Measurements from ENCODE around the gene COQ7.

COQ7 gene

GRCh38 chr16:19031738-19032137, 35.7 kb upstream of the COQ7 start:
- TF ChIP-seq, protein P1, sequence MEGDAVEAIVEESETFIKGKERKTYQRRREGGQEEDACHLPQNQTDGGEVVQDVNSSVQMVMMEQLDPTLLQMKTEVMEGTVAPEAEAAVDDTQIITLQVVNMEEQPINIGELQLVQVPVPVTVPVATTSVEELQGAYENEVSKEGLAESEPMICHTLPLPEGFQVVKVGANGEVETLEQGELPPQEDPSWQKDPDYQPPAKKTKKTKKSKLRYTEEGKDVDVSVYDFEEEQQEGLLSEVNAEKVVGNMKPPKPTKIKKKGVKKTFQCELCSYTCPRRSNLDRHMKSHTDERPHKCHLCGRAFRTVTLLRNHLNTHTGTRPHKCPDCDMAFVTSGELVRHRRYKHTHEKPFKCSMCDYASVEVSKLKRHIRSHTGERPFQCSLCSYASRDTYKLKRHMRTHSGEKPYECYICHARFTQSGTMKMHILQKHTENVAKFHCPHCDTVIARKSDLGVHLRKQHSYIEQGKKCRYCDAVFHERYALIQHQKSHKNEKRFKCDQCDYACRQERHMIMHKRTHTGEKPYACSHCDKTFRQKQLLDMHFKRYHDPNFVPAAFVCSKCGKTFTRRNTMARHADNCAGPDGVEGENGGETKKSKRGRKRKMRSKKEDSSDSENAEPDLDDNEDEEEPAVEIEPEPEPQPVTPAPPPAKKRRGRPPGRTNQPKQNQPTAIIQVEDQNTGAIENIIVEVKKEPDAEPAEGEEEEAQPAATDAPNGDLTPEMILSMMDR (IDR thresholded peaks at IDR 0.05), result no peak
- Histone ChIP-seq H3K9me3 (no peaks in the 10 kb centered on the region), H3K4me3 (ENCODE audit: low read depth in 1 of 2, low read length in 1 of 2) (no peak overlapping the region), H3K4me1 (ENCODE audit: control insufficient read depth in 1 of 2, insufficient read depth in 1 of 2, low read depth in 1 of 2, low read length in 1 of 2) (no peaks in the 10 kb centered on the region), H3K36me3 (no peaks in the 10 kb centered on the region), H3K27ac (no peak overlapping the region), H3K27me3 (no peaks in the 10 kb centered on the region)

DNA sequence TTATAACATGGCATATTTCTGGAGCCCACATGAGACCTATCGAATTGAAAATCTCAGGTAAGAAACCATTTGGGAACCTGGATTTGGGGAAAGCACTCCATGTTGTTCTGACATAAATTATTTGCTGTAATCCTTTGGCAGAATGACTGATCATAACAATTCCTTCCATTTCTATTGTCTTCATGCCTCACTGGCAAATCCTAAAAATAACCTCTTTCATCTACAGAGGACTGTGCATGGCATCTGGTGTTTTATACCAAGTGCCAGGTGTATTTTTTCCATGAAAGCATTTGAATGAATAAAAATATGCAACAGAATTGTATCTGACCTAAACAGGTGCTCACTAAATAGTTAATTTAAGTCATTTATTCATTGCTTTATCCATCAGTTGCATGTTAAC, 33.7 kb upstream of the COQ7 start:
- H3K9me3 ChIP-seq, result no peaks in the 10 kb centered on the region
- no peak overlapping the region for H3K4me3 ChIP-seq (ENCODE audit: low read depth in 1 of 2, low read length in 1 of 2)
- H3K27me3 ChIP-seq, result no peaks in the 10 kb centered on the region
- H3K4me1 ChIP-seq (ENCODE audit: control insufficient read depth in 1 of 2, insufficient read depth in 1 of 2, low read depth in 1 of 2, low read length in 1 of 2), result no peaks in the 10 kb centered on the region
- no peaks in the 10 kb centered on the region for H3K36me3 ChIP-seq
- no peak overlapping the region for H3K27ac ChIP-seq
- TF ChIP-seq, protein P1 (IDR thresholded peaks at IDR 0.05), result no peak

DNA sequence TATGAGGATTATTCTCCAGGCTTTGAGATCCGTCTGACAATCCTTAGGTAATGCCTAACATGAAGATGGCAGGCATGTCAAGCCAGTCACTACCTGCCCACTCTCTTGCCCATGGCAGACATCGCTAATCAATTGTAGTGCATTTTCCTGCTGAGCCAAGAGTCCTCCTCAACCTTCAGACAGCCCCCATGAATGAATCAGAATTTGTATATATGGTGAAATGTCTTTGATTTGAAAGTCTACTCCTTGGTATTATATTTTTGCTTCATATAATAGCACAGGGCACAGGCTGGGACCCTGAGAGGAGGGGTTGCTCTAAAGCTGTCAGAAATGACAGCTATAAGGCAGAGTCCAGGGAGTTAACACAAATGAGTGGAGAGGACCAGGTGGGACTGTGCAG, 27.0 kb upstream of the COQ7 start:
- no peaks in the 10 kb centered on the region for H3K9me3 ChIP-seq
- H3K36me3 ChIP-seq, result no peaks in the 10 kb centered on the region
- H3K4me1 ChIP-seq (ENCODE audit: control insufficient read depth in 1 of 2, insufficient read depth in 1 of 2, low read depth in 1 of 2, low read length in 1 of 2), result no peaks in the 10 kb centered on the region
- no peak overlapping the region for H3K4me3 ChIP-seq (ENCODE audit: low read depth in 1 of 2, low read length in 1 of 2)
- no peak overlapping the region for H3K27ac ChIP-seq
- TF ChIP-seq, protein P1 (IDR thresholded peaks at IDR 0.05), result no peak
- H3K27me3 ChIP-seq, result no peaks in the 10 kb centered on the region

GRCh38 chr16:19044769-19045168, 22.6 kb upstream of the COQ7 start:
- no peaks in the 10 kb centered on the region for H3K27me3 ChIP-seq
- H3K4me1 ChIP-seq (ENCODE audit: control insufficient read depth in 1 of 2, insufficient read depth in 1 of 2, low read depth in 1 of 2, low read length in 1 of 2), result no peaks in the 10 kb centered on the region
- H3K27ac ChIP-seq, result no peak overlapping the region
- no peak overlapping the region for H3K4me3 ChIP-seq (ENCODE audit: low read depth in 1 of 2, low read length in 1 of 2)
- H3K36me3 ChIP-seq, result no peaks in the 10 kb centered on the region
- TF ChIP-seq, protein P1 (IDR thresholded peaks at IDR 0.05), result no peak
- H3K9me3 ChIP-seq, result no peaks in the 10 kb centered on the region

DNA sequence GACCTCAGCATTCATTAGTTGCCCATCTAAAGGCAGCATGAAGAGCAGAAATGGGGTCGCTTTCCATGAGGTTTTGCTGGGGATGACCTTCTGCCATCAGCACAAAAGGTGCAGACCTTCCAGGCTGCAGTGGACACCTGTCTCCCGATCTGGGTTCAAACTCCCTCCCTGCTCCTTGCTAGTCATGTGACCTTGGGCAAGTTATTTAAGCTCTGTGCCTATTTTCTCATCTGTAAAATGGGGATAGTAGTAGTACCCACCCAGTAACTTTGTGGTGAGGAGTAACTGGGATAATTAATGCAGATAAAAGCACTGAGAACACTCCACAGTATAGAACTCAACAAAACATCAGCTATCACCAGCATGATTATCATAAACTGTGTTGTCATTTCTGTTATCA, 21.4 kb upstream of the COQ7 start:
- Histone ChIP-seq H3K27ac (no peak overlapping the region), H3K27me3 (no peaks in the 10 kb centered on the region), H3K4me1 (ENCODE audit: control insufficient read depth in 1 of 2, insufficient read depth in 1 of 2, low read depth in 1 of 2, low read length in 1 of 2) (no peaks in the 10 kb centered on the region), H3K4me3 (ENCODE audit: low read depth in 1 of 2, low read length in 1 of 2) (no peak overlapping the region), H3K9me3 (no peaks in the 10 kb centered on the region), H3K36me3 (no peaks in the 10 kb centered on the region)
- TF ChIP-seq, protein P1 (IDR thresholded peaks at IDR 0.05), result no peak

DNA sequence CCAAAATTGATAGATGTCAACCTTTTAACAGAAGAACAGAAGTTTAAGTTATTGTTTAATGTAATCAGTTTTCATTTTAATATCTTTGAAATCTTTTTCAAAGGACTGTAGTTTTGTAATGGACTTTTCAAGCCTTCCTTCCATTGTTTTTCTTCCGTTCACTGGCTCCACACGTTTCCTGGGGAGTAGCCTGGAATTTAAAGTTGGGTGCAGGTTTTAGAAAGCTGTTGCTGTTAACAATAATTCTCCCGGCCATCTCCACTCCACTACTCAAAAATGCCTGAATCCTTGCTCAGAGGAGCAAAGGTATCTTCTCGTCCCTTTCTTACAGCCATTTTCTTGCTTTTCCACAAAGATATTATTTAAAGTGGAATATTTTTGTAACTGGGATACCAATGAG, 4.7 kb upstream of the COQ7 start:
- H3K27me3 ChIP-seq, result no peaks in the 10 kb centered on the region
- TF ChIP-seq, protein P1 (IDR thresholded peaks at IDR 0.05), result no peak
- peaks cover 4 to 6% of the 10 kb centered on the region in 2 experiments for H3K4me1 ChIP-seq (ENCODE audit: control insufficient read depth in 1 of 2, insufficient read depth in 1 of 2, low read depth in 1 of 2, low read length in 1 of 2)
- H3K4me3 ChIP-seq (ENCODE audit: low read depth in 1 of 2, low read length in 1 of 2), result no peak overlapping the region
- no peaks in the 10 kb centered on the region for H3K36me3 ChIP-seq
- H3K27ac ChIP-seq, result no peak overlapping the region
- H3K9me3 ChIP-seq, result no peaks in the 10 kb centered on the region
